ENCODE data around the gene MESP2. TPM values are rescaled to one million over a fixed set of nuclear protein-coding genes. Genes with fewer than 3 reads are reported as not detected.

The MESP2 gene
- total RNA-seq, 1 experiment from 2014 or later, result 1.1 TPM

GRCh38 chr15:89777782-89778380, 1.7 kb downstream of the MESP2 start:
- POLR2A ChIA-PET, result no interaction called here
- no peak for DNase-seq (ENCODE audit: low read depth, low spot score)
- TF ChIP-seq POLR2AphosphoS5 (IDR thresholded peaks at IDR 0.05; ENCODE audit: low read depth, low read length) (no peak), SIN3A (IDR thresholded peaks at IDR 0.05; ENCODE audit: borderline replicate concordance, insufficient read depth, low read depth, low read length) (no peak), REST (IDR thresholded peaks at IDR 0.05; ENCODE audit: insufficient read depth in 1 of 2, low read depth in 2 of 2, low read length in 1 of 2) (no peak), TCF7L2 (IDR thresholded peaks at IDR 0.05; ENCODE audit: low read depth, low read length) (no peak)
- TF ChIP-seq, protein P1, sequence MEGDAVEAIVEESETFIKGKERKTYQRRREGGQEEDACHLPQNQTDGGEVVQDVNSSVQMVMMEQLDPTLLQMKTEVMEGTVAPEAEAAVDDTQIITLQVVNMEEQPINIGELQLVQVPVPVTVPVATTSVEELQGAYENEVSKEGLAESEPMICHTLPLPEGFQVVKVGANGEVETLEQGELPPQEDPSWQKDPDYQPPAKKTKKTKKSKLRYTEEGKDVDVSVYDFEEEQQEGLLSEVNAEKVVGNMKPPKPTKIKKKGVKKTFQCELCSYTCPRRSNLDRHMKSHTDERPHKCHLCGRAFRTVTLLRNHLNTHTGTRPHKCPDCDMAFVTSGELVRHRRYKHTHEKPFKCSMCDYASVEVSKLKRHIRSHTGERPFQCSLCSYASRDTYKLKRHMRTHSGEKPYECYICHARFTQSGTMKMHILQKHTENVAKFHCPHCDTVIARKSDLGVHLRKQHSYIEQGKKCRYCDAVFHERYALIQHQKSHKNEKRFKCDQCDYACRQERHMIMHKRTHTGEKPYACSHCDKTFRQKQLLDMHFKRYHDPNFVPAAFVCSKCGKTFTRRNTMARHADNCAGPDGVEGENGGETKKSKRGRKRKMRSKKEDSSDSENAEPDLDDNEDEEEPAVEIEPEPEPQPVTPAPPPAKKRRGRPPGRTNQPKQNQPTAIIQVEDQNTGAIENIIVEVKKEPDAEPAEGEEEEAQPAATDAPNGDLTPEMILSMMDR (IDR thresholded peaks at IDR 0.05), result no peak
- CTCF ChIA-PET, result no interaction called here
- Histone ChIP-seq H3K9me3 (ENCODE audit: control insufficient read depth, insufficient read depth, low read depth, low read length) (no peaks in the 10 kb centered on the region), H3K27me3 (ENCODE audit: control insufficient read depth, insufficient read depth, low read length) (no peaks in the 10 kb centered on the region), H3K4me1 (ENCODE audit: control insufficient read depth, insufficient read depth, low read length) (peaks cover 8% of the 10 kb centered on the region), H3K36me3 (ENCODE audit: control insufficient read depth, insufficient read depth, low read length) (no peaks in the 10 kb centered on the region), H3K4me3 (ENCODE audit: low read depth in 2 of 2, low read length in 2 of 2) (no peak overlapping the region), H3K27ac (ENCODE audit: low read length) (no peak overlapping the region; the same call in 1 of the 2 replicates)
- intact Hi-C loops (cut with micrococcal nuclease; ENCODE audit: unreplicated experiment) (no loop called here), in situ Hi-C loops (cut with HindIII; ENCODE audit: low pct_unique_long_range_greater_than_20kb, low sequenced_read_pairs) (no loop called here)
- no peak for ATAC-seq
- BruUV-seq (replicated peaks), result no TSS peak

DNA sequence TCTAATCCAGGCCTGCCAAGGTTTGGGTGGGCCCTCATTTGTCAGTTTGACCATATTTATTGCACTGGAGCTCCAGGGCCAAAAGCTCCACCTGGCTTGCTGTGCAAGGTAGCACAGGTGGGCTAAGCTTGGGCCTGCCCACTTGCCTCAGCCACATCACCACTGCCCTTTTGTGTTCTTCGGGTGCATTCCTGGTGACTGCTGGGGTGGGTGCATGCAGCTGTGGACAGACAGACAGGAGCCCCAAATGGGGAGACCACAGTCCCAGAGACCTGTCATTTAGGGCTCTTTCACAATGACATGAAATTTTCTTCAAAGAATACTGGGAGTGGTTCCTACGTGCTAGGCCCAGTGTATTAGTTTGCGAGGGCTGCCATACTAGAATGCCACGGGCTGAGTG, 2.7 kb downstream of the MESP2 start:
- Histone ChIP-seq H3K27me3 (ENCODE audit: control insufficient read depth, insufficient read depth, low read length) (no peaks in the 10 kb centered on the region), H3K9me3 (ENCODE audit: control insufficient read depth, insufficient read depth, low read depth, low read length) (no peaks in the 10 kb centered on the region), H3K36me3 (ENCODE audit: control insufficient read depth, insufficient read depth, low read length) (no peaks in the 10 kb centered on the region), H3K27ac (ENCODE audit: low read length) (no peak overlapping the region), H3K4me1 (ENCODE audit: control insufficient read depth, insufficient read depth, low read length) (peaks cover 16% of the 10 kb centered on the region), H3K4me3 (ENCODE audit: low read depth in 2 of 2, low read length in 2 of 2) (no peak overlapping the region)
- DNase-seq (ENCODE audit: low read depth, low spot score) (no peak), ATAC-seq (no peak)
- POLR2A ChIA-PET, result no interaction called here
- no TSS peak for BruUV-seq (replicated peaks)
- intact Hi-C loops (cut with micrococcal nuclease; ENCODE audit: unreplicated experiment), result no loop called here
- no peak for TF ChIP-seq SIN3A (IDR thresholded peaks at IDR 0.05; ENCODE audit: borderline replicate concordance, insufficient read depth, low read depth, low read length)
- no peak for TF ChIP-seq TCF7L2 (IDR thresholded peaks at IDR 0.05; ENCODE audit: low read depth, low read length)
- no peak for TF ChIP-seq REST (IDR thresholded peaks at IDR 0.05; ENCODE audit: insufficient read depth in 1 of 2, low read depth in 2 of 2, low read length in 1 of 2)
- TF ChIP-seq, protein P1 (IDR thresholded peaks at IDR 0.05), result no peak
- no peak for TF ChIP-seq POLR2AphosphoS5 (IDR thresholded peaks at IDR 0.05; ENCODE audit: low read depth, low read length)
- CTCF ChIA-PET, result no interaction called here
- in situ Hi-C loops (cut with HindIII; ENCODE audit: low pct_unique_long_range_greater_than_20kb, low sequenced_read_pairs), result no loop called here
